ENCODE data around the gene NEK11.
A peak's percentile ranks its signal among the peaks of the same experiment; 100 is the strongest.

Gene NEK11

GRCh38 chr3:131216330-131216729 is 189.7 kb downstream of the NEK11 start:
- peak; percentile 28 for DNase-seq (ENCODE audit: low read depth)

GRCh38 chr3:131216801-131217200 is 190.1 kb downstream of the NEK11 start:
- DNase-seq (ENCODE audit: low read depth): peak; percentile 86
- TF ChIP-seq CTCF (conservative IDR thresholded peaks at IDR 0.05; ENCODE audit: control insufficient read depth, insufficient read depth, low read depth, low read length): peak; percentile 4
- H3K4me3 ChIP-seq (ENCODE audit: control insufficient read depth, low read depth, low read length): no peak overlapping the region

More at GRCh38 chr3:131216330-131216729, 189.7 kb downstream of the NEK11 start:
- no peak overlapping the region for H3K4me3 ChIP-seq (ENCODE audit: control insufficient read depth, low read depth, low read length)
- no peak for TF ChIP-seq CTCF (conservative IDR thresholded peaks at IDR 0.05; ENCODE audit: control insufficient read depth, insufficient read depth, low read depth, low read length)

GRCh38 chr3:131217296-131217741 is 190.6 kb downstream of the NEK11 start:
- peak; percentile 44 for DNase-seq (ENCODE audit: low read depth)
- TF ChIP-seq CTCF (conservative IDR thresholded peaks at IDR 0.05; ENCODE audit: control insufficient read depth, insufficient read depth, low read depth, low read length): no peak
- no peak overlapping the region for H3K4me3 ChIP-seq (ENCODE audit: control insufficient read depth, low read depth, low read length)

- no peak overlapping the region for H3K4me3 ChIP-seq (ENCODE audit: control insufficient read depth, low read depth, low read length)
- DNase-seq (ENCODE audit: low read depth): peak; percentile 64
- no peak for TF ChIP-seq CTCF (conservative IDR thresholded peaks at IDR 0.05; ENCODE audit: control insufficient read depth, insufficient read depth, low read depth, low read length)
Observed at GRCh38 chr3:131218196-131218595, 191.5 kb downstream of the NEK11 start.

GRCh38 chr3:131221731-131222130 is 195.1 kb downstream of the NEK11 start:
- no peak overlapping the region for H3K4me3 ChIP-seq (ENCODE audit: control insufficient read depth, low read depth, low read length)
- DNase-seq (ENCODE audit: low read depth): peak; percentile 88
- no peak for TF ChIP-seq CTCF (conservative IDR thresholded peaks at IDR 0.05; ENCODE audit: control insufficient read depth, insufficient read depth, low read depth, low read length)

- no peak for TF ChIP-seq CTCF (conservative IDR thresholded peaks at IDR 0.05; ENCODE audit: control insufficient read depth, insufficient read depth, low read depth, low read length)
- DNase-seq (ENCODE audit: low read depth): no peak
- H3K4me3 ChIP-seq (ENCODE audit: control insufficient read depth, low read depth, low read length): no peak overlapping the region
Observed at GRCh38 chr3:131222599-131222998, 195.9 kb downstream of the NEK11 start.

Data from fibroblast of mammary gland (primary cell).